Activated T-helper 2 cell treated with anti-CD3 and anti-CD28 coated beads, Interferon-gamma antibody, Interleukin-2, Interleukin-4, amounts not matched to agents 10 μg/mL and 5 μg/mL and 100 μg/mL, durations not matched to agents 14 hours and 24 hours and 36 hours (primary cell): ENCODE data around the gene PAX5. TPM values are rescaled to one million over a fixed set of nuclear protein-coding genes. Genes with fewer than 3 reads are reported as not detected.

Experiments used
- DNase-seq: peaks from one replicate; pipeline ENCODE4 v3.0.0; 2021; ENCODE audit warnings: low spot score
- H3K27ac Mint-ChIP-seq: one replicate; pipeline ENCODE4 v1.8.0; 2021; ENCODE audit warnings: mixed read lengths
- H3K27me3 Mint-ChIP-seq: one replicate; pipeline ENCODE4 v1.8.0; 2021; ENCODE audit warnings: low read depth, mixed read lengths
- H3K36me3 Mint-ChIP-seq: one replicate; pipeline ENCODE4 v1.8.0; 2021; ENCODE audit warnings: low read depth, mixed read lengths
- H3K4me1 Mint-ChIP-seq: one replicate; pipeline ENCODE4 v1.8.0; 2021; ENCODE audit warnings: low read depth, mixed read lengths
- H3K4me3 Mint-ChIP-seq: one replicate; pipeline ENCODE4 v1.8.0; 2021; ENCODE audit warnings: low read depth, mild to moderate bottlenecking, moderate library complexity, mixed read lengths
- H3K9me3 Mint-ChIP-seq: one replicate; pipeline ENCODE4 v1.8.0; 2021; ENCODE audit warnings: mixed read lengths
- intact Hi-C: fragments of 100-400 bp; cut with micrococcal nuclease; formaldehyde crosslinking; loops from one replicate; pipeline ENCODE4 v1.15.1; 2023
- total RNA-seq: library from RNA; stranded (reverse); gene quantifications from 2 replicates; pipeline ENCODE4 v1.2.3, GENCODE V29; 2022

PAX5 gene
- total RNA-seq, 1 donor from 2014 or later: 0.34 TPM

DNA sequence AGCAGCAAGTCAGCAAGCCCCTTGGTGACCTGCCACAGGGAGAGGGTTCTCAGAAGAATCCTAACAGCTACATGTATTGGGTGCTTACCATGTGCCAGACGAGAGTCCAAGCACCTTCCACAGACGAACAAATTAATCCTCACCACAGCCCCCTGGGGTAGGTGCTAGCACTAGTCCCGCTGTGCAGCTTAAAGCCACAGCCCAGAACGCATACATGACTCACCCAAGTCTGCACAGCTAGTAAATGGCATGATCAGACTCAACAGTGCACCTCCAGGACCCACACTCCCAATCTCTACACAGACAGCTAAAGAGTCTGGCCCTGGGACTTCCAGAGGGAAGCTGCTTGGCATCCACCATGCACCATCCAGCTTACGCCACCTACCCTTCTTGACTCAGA, 111.5 kb downstream of the PAX5 start:
- peaks cover 18% of the 10 kb centered on the region for H3K4me1 Mint-ChIP-seq
- H3K36me3 Mint-ChIP-seq: no peaks in the 10 kb centered on the region
- H3K27ac Mint-ChIP-seq: no peak overlapping the region
- intact Hi-C loops: loop anchor here (10.0 kb wide), 1 partner anchor 48 kb away; no protein-coding TSS in a partner anchor
- DNase-seq: no peak
- H3K4me3 Mint-ChIP-seq: no peak overlapping the region
- no peaks in the 10 kb centered on the region for H3K27me3 Mint-ChIP-seq
- no peaks in the 10 kb centered on the region for H3K9me3 Mint-ChIP-seq

- no peaks in the 10 kb centered on the region for H3K4me1 Mint-ChIP-seq
- no peak overlapping the region for H3K4me3 Mint-ChIP-seq
- no peak for DNase-seq
- intact Hi-C loops: no loop called here
- no peaks in the 10 kb centered on the region for H3K9me3 Mint-ChIP-seq
- no peak overlapping the region for H3K27ac Mint-ChIP-seq
- no peaks in the 10 kb centered on the region for H3K36me3 Mint-ChIP-seq
- H3K27me3 Mint-ChIP-seq: peaks cover 17% of the 10 kb centered on the region
Measured at GRCh38 chr9:36914212-36914577, 119.9 kb downstream of the PAX5 start.

GRCh38 chr9:36913393-36914211, 120.5 kb downstream of the PAX5 start:
- H3K36me3 Mint-ChIP-seq: no peaks in the 10 kb centered on the region
- no peak overlapping the region for H3K27ac Mint-ChIP-seq
- no peak overlapping the region for H3K4me3 Mint-ChIP-seq
- H3K27me3 Mint-ChIP-seq: peaks cover 20% of the 10 kb centered on the region
- H3K9me3 Mint-ChIP-seq: no peaks in the 10 kb centered on the region
- DNase-seq: no peak
- no peaks in the 10 kb centered on the region for H3K4me1 Mint-ChIP-seq
- intact Hi-C loops: no loop called here

DNA sequence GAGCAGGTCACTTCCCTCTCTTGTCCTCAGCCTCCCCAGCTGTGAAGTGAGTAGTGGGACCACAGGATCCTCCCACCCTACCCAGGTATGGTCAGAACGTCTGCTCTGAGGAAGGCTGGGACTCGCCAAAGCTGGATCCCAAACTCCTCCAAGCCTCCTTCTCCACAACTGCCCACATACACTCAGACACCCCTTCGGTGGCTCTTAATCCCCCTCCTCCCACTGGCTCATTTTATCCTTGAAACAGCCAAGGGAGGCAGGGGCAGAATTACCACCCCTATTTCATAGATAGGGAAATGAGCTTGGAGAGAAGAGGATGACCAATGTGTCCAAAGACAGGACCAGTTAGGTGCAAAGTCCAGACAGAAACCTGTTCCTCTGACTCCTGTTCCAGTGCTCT, 121.4 kb downstream of the PAX5 start:
- H3K4me3 Mint-ChIP-seq: no peak overlapping the region
- H3K36me3 Mint-ChIP-seq: no peaks in the 10 kb centered on the region
- no peaks in the 10 kb centered on the region for H3K4me1 Mint-ChIP-seq
- no peak overlapping the region for H3K27ac Mint-ChIP-seq
- H3K9me3 Mint-ChIP-seq: no peaks in the 10 kb centered on the region
- intact Hi-C loops: no loop called here
- H3K27me3 Mint-ChIP-seq: peaks cover 27% of the 10 kb centered on the region
- DNase-seq: no peak

GRCh38 chr9:36911601-36912412, 122.3 kb downstream of the PAX5 start:
- no peaks in the 10 kb centered on the region for H3K36me3 Mint-ChIP-seq
- peaks cover 33% of the 10 kb centered on the region for H3K27me3 Mint-ChIP-seq
- no peaks in the 10 kb centered on the region for H3K9me3 Mint-ChIP-seq
- no peak overlapping the region for H3K27ac Mint-ChIP-seq
- H3K4me1 Mint-ChIP-seq: no peaks in the 10 kb centered on the region
- intact Hi-C loops: no loop called here
- DNase-seq: no peak
- no peak overlapping the region for H3K4me3 Mint-ChIP-seq

DNA sequence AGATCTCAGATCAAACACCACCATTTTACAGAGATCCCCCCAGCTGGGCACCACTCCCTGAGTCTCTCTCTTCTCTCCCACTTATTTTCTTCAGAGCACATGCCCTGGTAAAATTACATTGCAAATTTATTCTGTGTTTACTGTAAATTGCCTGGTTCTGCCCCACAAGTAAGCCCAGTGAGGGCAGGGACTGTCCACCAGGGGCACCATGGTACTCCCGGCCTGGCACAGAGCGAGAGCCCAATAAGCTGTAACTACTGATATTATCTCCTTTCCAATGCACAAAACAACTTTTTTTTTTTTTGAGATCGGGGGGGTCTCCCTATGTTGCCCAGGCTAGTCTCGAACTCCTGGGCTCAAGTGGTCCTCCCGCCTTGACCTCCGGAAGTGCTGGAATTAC, 123.0 kb downstream of the PAX5 start:
- H3K4me3 Mint-ChIP-seq: no peak overlapping the region
- no peaks in the 10 kb centered on the region for H3K9me3 Mint-ChIP-seq
- no peak overlapping the region for H3K27ac Mint-ChIP-seq
- peaks cover 39% of the 10 kb centered on the region for H3K27me3 Mint-ChIP-seq
- intact Hi-C loops: no loop called here
- DNase-seq: no peak
- H3K4me1 Mint-ChIP-seq: no peaks in the 10 kb centered on the region
- no peaks in the 10 kb centered on the region for H3K36me3 Mint-ChIP-seq

GRCh38 chr9:36906492-36906891, 127.6 kb downstream of the PAX5 start:
- Mint-ChIP-seq H3K27ac (no peak overlapping the region), H3K9me3 (no peaks in the 10 kb centered on the region)
- intact Hi-C loops: no loop called here

GRCh38 chr9:36905101-36906066, 128.7 kb downstream of the PAX5 start:
- H3K4me3 Mint-ChIP-seq: no peak overlapping the region
- intact Hi-C loops: loop anchor here (2.0 kb wide), 1 partner anchor 23 kb away; no protein-coding TSS in a partner anchor
- H3K36me3 Mint-ChIP-seq: no peaks in the 10 kb centered on the region
- no peak for DNase-seq
- no peaks in the 10 kb centered on the region for H3K9me3 Mint-ChIP-seq
- H3K27me3 Mint-ChIP-seq: peaks cover 27% of the 10 kb centered on the region
- H3K4me1 Mint-ChIP-seq: peaks cover 8% of the 10 kb centered on the region
- H3K27ac Mint-ChIP-seq: no peak overlapping the region

More at GRCh38 chr9:36906492-36906891, 127.6 kb downstream of the PAX5 start:
- peaks cover 8% of the 10 kb centered on the region for H3K4me1 Mint-ChIP-seq
- DNase-seq: no peak
- H3K4me3 Mint-ChIP-seq: no peak overlapping the region
- H3K27me3 Mint-ChIP-seq: peaks cover 37% of the 10 kb centered on the region
- no peaks in the 10 kb centered on the region for H3K36me3 Mint-ChIP-seq

DNA sequence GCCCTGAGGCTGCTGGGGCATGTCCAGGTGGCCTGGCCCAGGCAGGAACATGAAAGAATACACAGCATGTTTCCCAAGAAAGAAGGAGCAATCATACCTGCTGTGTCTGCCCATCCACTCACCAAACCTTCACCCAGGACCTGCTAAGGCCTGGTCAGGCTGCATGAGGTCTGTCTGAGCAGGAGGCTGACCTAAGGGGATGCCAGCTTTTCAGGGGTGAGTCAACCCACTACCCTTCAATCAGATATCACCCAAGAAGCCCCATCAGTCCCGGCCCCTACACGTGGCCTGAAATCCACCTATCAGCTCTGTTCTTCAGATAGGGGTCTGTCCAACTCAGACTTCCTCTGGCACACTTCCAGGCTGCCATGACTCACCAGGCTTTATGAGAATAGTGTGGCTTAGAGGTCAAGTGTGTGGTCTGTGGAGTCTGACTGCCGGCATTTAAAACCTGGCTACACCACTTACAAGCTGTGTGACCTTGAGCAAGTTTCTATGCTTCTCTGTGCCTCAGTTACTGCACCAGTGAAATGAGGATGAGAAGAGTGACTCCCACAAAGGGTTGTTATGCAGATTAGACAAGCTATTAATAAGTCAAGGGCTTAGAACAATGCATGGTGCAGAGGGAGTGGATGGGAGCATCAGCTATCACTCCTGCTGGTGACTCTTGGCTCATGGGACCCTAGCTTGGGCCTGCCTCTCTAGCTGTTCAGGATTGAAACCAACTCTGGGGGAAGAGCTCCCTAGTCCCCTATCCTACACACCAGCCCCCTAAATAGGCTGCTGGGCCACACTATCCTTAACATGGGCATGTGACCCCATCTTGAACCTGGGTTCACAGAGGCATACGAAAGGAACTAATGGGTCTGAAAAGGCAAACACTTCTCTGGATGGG, 130.3 kb downstream of the PAX5 start:
- intact Hi-C loops: loop anchor here (2.0 kb wide), 1 partner anchor 25 kb away; no protein-coding TSS in a partner anchor
- Mint-ChIP-seq H3K27ac (no peak overlapping the region), H3K9me3 (no peaks in the 10 kb centered on the region), H3K4me1 (peaks cover 8% of the 10 kb centered on the region), H3K27me3 (peaks cover 25% of the 10 kb centered on the region), H3K36me3 (no peaks in the 10 kb centered on the region), H3K4me3 (no peak overlapping the region)
- no peak for DNase-seq

DNA sequence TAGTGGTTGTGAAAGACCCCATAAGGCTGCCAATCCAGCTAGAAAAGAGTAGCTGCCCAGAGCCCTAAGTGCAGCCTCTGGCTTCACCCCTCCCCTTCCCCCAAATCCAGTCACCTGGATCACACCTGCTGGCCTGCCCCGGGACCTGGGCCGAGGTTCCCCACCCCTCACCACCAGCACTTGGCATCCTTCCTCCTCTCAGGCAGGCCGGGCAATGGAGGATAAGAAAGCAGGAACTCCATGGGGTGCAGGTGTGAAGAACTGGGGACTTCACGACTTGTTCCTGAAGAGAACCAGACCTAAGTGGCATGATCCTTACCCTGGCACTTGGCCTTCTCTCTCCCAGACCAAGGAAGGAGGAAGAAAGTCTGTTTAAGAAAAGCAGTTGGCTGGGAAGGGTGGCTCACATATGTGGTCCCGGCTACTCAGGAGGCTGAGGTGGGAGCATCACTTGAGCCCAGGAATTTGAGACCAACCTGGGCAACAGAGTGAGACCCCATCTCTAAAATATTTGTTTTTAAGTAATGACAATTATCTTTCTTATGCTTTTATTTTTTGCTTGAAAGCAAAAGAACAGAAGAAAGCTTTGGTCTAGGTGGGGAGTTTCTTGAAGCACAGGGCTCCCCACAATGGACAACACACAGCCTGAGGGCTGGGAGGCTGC, 131.1 kb downstream of the PAX5 start:
- H3K4me3 Mint-ChIP-seq: no peak overlapping the region
- H3K27ac Mint-ChIP-seq: no peak overlapping the region
- H3K9me3 Mint-ChIP-seq: no peaks in the 10 kb centered on the region
- intact Hi-C loops: no loop called here
- H3K36me3 Mint-ChIP-seq: no peaks in the 10 kb centered on the region
- peaks cover 8% of the 10 kb centered on the region for H3K4me1 Mint-ChIP-seq
- DNase-seq: no peak
- peaks cover 21% of the 10 kb centered on the region for H3K27me3 Mint-ChIP-seq

- no peaks in the 10 kb centered on the region for H3K36me3 Mint-ChIP-seq
- DNase-seq: no peak
- H3K4me3 Mint-ChIP-seq: no peak overlapping the region
- H3K9me3 Mint-ChIP-seq: no peaks in the 10 kb centered on the region
- no peak overlapping the region for H3K27ac Mint-ChIP-seq
- H3K4me1 Mint-ChIP-seq: peaks cover 8% of the 10 kb centered on the region
- H3K27me3 Mint-ChIP-seq: peaks cover 18% of the 10 kb centered on the region
- intact Hi-C loops: no loop called here
Measured at GRCh38 chr9:36902080-36902716, 131.9 kb downstream of the PAX5 start.
